ENCODE data around the gene ECHDC3. TPM values are rescaled to one million over a fixed set of nuclear protein-coding genes. Genes with fewer than 3 reads are reported as not detected.

Gene ECHDC3
- polyA plus RNA-seq, 1 of the 3 experiments (the other 2 are of a cell fraction), result 13.5 TPM

DNA sequence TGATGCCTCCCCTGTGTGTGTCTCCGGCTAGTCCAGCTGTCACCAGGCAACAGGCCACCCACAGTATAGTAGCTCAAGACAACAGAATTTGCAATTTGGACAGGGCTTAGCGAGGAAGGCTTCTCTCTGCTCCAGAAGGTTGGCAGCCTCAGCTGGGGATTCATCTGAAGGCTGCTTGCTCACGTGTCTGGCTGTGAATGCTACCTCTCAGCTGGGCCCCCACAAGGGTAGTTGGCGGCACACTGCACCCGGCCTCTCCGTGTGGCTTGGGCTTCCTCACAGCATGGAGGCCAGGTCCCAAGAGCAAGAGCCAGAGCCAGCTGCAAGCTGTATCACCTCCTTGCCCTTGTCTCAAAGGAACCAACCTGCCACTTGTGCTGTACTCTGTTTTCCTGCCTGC is 19.2 kb downstream of the ECHDC3 start:
- H3K27me3 ChIP-seq (ENCODE audit: insufficient read depth), result no peaks in the 10 kb centered on the region
- no peaks in the 10 kb centered on the region for H4K20me1 ChIP-seq (ENCODE audit: insufficient read depth)
- no peak for DNase-seq
- H3K9me2 ChIP-seq, result no peaks in the 10 kb centered on the region
- H3K36me3 ChIP-seq (replicated peaks in 1 of 2; ENCODE audit: control insufficient read depth in 1 of 2, insufficient read depth in 2 of 2, low read length in 1 of 2), result no peaks in the 10 kb centered on the region
- H3K4me2 ChIP-seq, result no peak overlapping the region
- no peaks in the 10 kb centered on the region for H3F3A ChIP-seq (replicated peaks; ENCODE audit: insufficient read depth)
- WGBS (ENCODE audit: low lambda C conversion rate), result 100% methylated on average over 3 of the region's 6 CpGs
- H3K9ac ChIP-seq, result no peak overlapping the region
- H3K79me2 ChIP-seq (ENCODE audit: insufficient read depth), result no peaks in the 10 kb centered on the region
- ChIA-PET CTCF (no interaction called here), POLR2A (no interaction called here)
- H3K4me3 ChIP-seq (ENCODE audit: low read depth in 2 of 2, low read length in 1 of 2), result no peak overlapping the region
- no peak overlapping the region for H2AFZ ChIP-seq (ENCODE audit: low read depth)
- no peaks in the 10 kb centered on the region for H3K9me3 ChIP-seq
- no peak overlapping the region for H3K27ac ChIP-seq (ENCODE audit: low read depth in 2 of 2, low read length in 1 of 2)
- TF ChIP-seq, protein P1, sequence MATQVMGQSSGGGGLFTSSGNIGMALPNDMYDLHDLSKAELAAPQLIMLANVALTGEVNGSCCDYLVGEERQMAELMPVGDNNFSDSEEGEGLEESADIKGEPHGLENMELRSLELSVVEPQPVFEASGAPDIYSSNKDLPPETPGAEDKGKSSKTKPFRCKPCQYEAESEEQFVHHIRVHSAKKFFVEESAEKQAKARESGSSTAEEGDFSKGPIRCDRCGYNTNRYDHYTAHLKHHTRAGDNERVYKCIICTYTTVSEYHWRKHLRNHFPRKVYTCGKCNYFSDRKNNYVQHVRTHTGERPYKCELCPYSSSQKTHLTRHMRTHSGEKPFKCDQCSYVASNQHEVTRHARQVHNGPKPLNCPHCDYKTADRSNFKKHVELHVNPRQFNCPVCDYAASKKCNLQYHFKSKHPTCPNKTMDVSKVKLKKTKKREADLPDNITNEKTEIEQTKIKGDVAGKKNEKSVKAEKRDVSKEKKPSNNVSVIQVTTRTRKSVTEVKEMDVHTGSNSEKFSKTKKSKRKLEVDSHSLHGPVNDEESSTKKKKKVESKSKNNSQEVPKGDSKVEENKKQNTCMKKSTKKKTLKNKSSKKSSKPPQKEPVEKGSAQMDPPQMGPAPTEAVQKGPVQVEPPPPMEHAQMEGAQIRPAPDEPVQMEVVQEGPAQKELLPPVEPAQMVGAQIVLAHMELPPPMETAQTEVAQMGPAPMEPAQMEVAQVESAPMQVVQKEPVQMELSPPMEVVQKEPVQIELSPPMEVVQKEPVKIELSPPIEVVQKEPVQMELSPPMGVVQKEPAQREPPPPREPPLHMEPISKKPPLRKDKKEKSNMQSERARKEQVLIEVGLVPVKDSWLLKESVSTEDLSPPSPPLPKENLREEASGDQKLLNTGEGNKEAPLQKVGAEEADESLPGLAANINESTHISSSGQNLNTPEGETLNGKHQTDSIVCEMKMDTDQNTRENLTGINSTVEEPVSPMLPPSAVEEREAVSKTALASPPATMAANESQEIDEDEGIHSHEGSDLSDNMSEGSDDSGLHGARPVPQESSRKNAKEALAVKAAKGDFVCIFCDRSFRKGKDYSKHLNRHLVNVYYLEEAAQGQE (IDR thresholded peaks at IDR 0.05; ENCODE audit: low read depth, low read length), result no peak
- TF ChIP-seq RFX5 (IDR thresholded peaks at IDR 0.05; ENCODE audit: low read length) (no peak), FOSL2 (IDR thresholded peaks at IDR 0.05; ENCODE audit: borderline replicate concordance, low read depth) (no peak), NFIC (IDR thresholded peaks at IDR 0.05; ENCODE audit: borderline replicate concordance) (no peak), EP300 (IDR thresholded peaks at IDR 0.05; ENCODE audit: borderline replicate concordance in 1 of 2, low read depth in 1 of 2, low read length in 1 of 2) (no peak), YY1 (IDR thresholded peaks at IDR 0.05; ENCODE audit: low read depth) (no peak), GABPA (IDR thresholded peaks at IDR 0.05; ENCODE audit: low read depth) (no peak), RCOR1 (IDR thresholded peaks at IDR 0.05; ENCODE audit: low read length) (no peak), POLR2AphosphoS5 (IDR thresholded peaks at IDR 0.05; ENCODE audit: low read depth, low read length) (no peak), RAD21 (IDR thresholded peaks at IDR 0.05; ENCODE audit: low read length) (no peak), TCF12 (IDR thresholded peaks at IDR 0.05) (no peak), SIN3A (IDR thresholded peaks at IDR 0.05; ENCODE audit: borderline replicate concordance, low read depth, low read length) (no peak), MXI1 (IDR thresholded peaks at IDR 0.05; ENCODE audit: low read depth, low read length) (no peak), FOXM1 (IDR thresholded peaks at IDR 0.05; ENCODE audit: low read depth) (no peak), ELF1 (IDR thresholded peaks at IDR 0.05) (no peak), FOXJ3 (CRISPR knock-in tag; IDR thresholded peaks at IDR 0.05) (no peak)
- TF ChIP-seq, protein P2, sequence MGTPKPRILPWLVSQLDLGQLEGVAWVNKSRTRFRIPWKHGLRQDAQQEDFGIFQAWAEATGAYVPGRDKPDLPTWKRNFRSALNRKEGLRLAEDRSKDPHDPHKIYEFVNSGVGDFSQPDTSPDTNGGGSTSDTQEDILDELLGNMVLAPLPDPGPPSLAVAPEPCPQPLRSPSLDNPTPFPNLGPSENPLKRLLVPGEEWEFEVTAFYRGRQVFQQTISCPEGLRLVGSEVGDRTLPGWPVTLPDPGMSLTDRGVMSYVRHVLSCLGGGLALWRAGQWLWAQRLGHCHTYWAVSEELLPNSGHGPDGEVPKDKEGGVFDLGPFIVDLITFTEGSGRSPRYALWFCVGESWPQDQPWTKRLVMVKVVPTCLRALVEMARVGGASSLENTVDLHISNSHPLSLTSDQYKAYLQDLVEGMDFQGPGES (IDR thresholded peaks at IDR 0.05; ENCODE audit: low read depth, low read length), result no peak
- TF ChIP-seq, protein P3, sequence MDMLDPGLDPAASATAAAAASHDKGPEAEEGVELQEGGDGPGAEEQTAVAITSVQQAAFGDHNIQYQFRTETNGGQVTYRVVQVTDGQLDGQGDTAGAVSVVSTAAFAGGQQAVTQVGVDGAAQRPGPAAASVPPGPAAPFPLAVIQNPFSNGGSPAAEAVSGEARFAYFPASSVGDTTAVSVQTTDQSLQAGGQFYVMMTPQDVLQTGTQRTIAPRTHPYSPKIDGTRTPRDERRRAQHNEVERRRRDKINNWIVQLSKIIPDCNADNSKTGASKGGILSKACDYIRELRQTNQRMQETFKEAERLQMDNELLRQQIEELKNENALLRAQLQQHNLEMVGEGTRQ (IDR thresholded peaks at IDR 0.05; ENCODE audit: borderline replicate concordance, low read depth, low read length), result no peak
- TF ChIP-seq, protein P4, sequence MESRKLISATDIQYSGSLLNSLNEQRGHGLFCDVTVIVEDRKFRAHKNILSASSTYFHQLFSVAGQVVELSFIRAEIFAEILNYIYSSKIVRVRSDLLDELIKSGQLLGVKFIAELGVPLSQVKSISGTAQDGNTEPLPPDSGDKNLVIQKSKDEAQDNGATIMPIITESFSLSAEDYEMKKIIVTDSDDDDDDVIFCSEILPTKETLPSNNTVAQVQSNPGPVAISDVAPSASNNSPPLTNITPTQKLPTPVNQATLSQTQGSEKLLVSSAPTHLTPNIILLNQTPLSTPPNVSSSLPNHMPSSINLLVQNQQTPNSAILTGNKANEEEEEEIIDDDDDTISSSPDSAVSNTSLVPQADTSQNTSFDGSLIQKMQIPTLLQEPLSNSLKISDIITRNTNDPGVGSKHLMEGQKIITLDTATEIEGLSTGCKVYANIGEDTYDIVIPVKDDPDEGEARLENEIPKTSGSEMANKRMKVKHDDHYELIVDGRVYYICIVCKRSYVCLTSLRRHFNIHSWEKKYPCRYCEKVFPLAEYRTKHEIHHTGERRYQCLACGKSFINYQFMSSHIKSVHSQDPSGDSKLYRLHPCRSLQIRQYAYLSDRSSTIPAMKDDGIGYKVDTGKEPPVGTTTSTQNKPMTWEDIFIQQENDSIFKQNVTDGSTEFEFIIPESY (IDR thresholded peaks at IDR 0.05; ENCODE audit: borderline replicate concordance, low read depth), result no peak
- peaks cover 10 to 19% of the 10 kb centered on the region in 2 experiments; a peak in 2 of 4 replicates for H3K4me1 ChIP-seq (ENCODE audit: control insufficient read depth in 1 of 2, insufficient read depth in 2 of 2, low read depth in 1 of 2, low read length in 1 of 2)

Measured in SK-N-SH (cell line).